Activated CD4-positive, alpha-beta T cell treated with anti-CD3 and anti-CD28 coated beads for 36 hours (primary cell): ENCODE results near the gene TMEM203. TPM values are rescaled to one million over a fixed set of nuclear protein-coding genes. Genes with fewer than 3 reads are reported as not detected.

Experiments used
- ATAC-seq: fragments of 200-7000 bp; cut with Tn5 transposase; one replicate; pipeline ENCODE4 v1.10.0; 2021; ENCODE audit warnings: mild to moderate bottlenecking, moderate library complexity
- CTCF ChIA-PET: fragments of 350-600 bp; sonication (Branson Sonifier 250); formaldehyde crosslinking; loops from one replicate; lab custom pipeline; 2021; ENCODE audit warnings: antibody characterized with exemption; lab: Charles Lee
- POLR2A ChIA-PET: fragments of 350-600 bp; sonication (Branson Sonifier 250); formaldehyde crosslinking; loops from one replicate; lab custom pipeline; 2021; ENCODE audit warnings: antibody characterized with exemption, inconsistent platforms; lab: Charles Lee
- DNase-seq: peaks from one replicate; pipeline ENCODE4 v3.0.0-alpha.2; 2020
- H3K27ac Mint-ChIP-seq: one replicate; pipeline ENCODE4 v1.8.0; 2021; ENCODE audit warnings: mixed read lengths
- H3K27me3 Mint-ChIP-seq: one replicate; pipeline ENCODE4 v1.8.0; 2021; ENCODE audit warnings: mixed read lengths
- H3K36me3 Mint-ChIP-seq: one replicate; pipeline ENCODE4 v1.8.0; 2021; ENCODE audit warnings: low read depth, mixed read lengths
- H3K4me1 Mint-ChIP-seq: one replicate; pipeline ENCODE4 v1.8.0; 2021; ENCODE audit warnings: mixed read lengths
- H3K4me3 Mint-ChIP-seq: one replicate; pipeline ENCODE4 v1.8.0; 2021; ENCODE audit warnings: mild to moderate bottlenecking, moderate library complexity, mixed read lengths
- H3K9me3 Mint-ChIP-seq: one replicate; pipeline ENCODE4 v1.8.0; 2021; ENCODE audit warnings: low read depth, mixed read lengths
- intact Hi-C, 2 experiments: fragments of 100-400 bp; cut with DNase I in 1 of 2; cut with micrococcal nuclease in 1 of 2; formaldehyde crosslinking; loops; one replicate each; pipeline versions ENCODE4 v1.14.2 to v1.15.1; 2022 to 2024; cut with DNase I, micrococcal nuclease
- total RNA-seq, 2 experiments: library from RNA; stranded (reverse); gene quantifications; one replicate each; pipeline ENCODE4 v1.2.3, GENCODE V29; 2021

TMEM203 gene
- total RNA-seq, 2 experiments from 2014 or later: 25.0 to 30.7 TPM

DNA sequence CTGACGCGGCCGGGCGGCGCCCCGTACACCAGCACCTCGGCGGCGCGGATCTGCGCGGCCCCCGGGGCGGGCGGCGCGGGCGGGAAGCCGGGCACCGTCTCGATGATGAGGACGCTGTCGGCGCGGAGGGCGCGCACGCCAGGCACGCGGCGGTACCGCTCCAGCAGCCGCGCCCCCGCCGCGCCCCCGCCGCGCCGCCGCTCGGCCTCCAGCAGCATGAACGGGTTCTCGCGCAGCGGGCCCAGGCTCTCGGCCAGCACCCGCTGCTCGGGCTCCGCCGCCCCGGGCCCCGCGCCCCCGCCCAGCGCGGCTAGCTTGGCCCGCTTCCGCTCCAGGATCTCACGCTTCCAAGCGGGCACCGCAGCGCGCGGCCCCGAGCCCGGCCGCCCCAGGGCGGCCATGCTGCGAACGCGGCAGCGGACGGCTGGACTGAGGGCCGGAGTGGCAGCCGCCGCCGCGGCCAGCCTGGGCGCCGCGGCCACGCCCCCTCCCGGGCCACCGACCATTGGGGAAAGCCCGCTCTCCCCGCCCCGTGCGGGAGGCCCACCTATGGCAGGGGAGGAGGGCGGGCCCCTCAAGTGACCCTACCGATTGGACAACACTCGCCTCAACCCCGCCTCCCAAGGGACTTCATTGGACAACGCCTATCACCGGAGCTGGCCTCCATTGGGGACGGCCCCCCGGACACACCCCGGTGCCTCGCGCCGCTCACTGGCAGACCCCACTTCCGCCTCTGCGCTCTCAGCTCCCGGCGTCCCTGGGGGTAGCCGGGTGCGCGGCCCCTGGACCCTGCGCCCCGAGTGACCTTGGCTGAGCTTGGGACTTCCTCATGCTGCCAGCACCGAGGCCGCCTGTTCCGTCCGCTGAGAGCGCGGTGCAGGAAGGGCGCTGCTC, 4.9 kb downstream of the TMEM203 start, which contains the start of gene TPRN:
TPRN (minus strand) TSS at position 431 of the 894 bp plus-strand sequence; CDS start at position 401, 30 bp downstream.
- peak; percentile 99 for ATAC-seq
- Mint-ChIP-seq H3K27me3 (no peaks in the 10 kb centered on the region), H3K4me3 (peak within 1 kb of the TSS; percentile 79), H3K36me3 (peaks cover 1% of the 10 kb centered on the region), H3K9me3 (no peaks in the 10 kb centered on the region), H3K27ac (peak within 1 kb of the TSS; percentile 76), H3K4me1 (peaks cover 29% of the 10 kb centered on the region)
- ChIA-PET CTCF (interaction anchor here (0.7 to 1.1 kb wide), 7 partner anchors 10 to 114 kb away, joined by 3 to 5 read pairs (median 4); partner anchors contain the start of genes MAN1B1, NELFB, RNF224 and TUBB4B), POLR2A (interaction anchor here (0.5 to 1.2 kb wide), 7 partner anchors 12 to 425 kb away, joined by 3 to 8 read pairs (median 4); partner anchors contain the start of genes SSNA1 and TUBB4B)
- intact Hi-C loops: loop anchor here (1.0 to 5.0 kb wide), 13 partner anchors 12 to 717 kb away; partner anchors contain the start of genes ANAPC2 (in 2 of the 2), SSNA1 (in 2 of the 2), ABCA2 (in 1 of the 2) and EXD3 (in 1 of the 2)
- DNase-seq: peak; percentile 99

DNA sequence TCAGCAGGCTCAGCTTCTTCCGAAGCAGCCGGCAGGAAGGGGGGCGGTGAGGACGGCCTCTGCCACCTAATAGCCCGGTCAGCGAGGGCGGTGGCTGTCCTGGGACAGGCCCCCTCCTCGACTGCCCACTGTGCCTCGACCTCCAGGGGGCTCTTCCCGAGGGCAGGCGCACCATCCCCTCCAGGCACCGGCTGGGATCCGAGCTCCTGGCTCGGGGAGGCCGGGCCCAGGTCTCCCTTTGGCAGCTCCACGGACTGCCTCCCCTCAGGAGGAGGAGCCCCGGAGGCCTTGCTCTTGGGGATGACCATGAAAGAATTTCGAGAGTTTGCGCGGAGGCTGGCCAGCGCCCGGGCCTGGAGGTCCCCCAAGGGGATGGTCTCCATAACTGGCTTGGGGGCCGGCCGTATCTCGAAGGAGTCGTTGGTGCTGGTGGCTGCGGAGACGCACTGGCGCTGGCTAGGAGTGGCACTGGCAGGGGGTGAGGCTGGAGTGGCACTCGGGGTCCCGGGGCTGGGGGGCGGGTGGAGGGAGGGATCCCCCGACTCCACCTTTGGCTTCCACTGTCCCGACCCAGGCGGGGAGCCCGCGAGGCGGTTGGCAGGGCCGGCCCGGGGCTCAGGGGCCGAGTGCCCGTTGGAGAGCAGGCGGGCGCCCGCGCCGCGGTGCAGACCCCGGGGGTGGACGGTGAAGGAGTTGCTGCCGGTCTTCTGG, 5.9 kb downstream of the TMEM203 start:
- Mint-ChIP-seq H3K27ac (no peak overlapping the region), H3K9me3 (no peaks in the 10 kb centered on the region), H3K27me3 (no peaks in the 10 kb centered on the region), H3K36me3 (no peaks in the 10 kb centered on the region), H3K4me1 (peaks cover 29% of the 10 kb centered on the region), H3K4me3 (peak overlapping the region; percentile 72)
- ChIA-PET CTCF (no interaction called here), POLR2A (no interaction called here)
- DNase-seq (no peak), ATAC-seq (no peak)
- intact Hi-C loops: loop anchor here (1.0 to 5.0 kb wide), 13 partner anchors 11 to 716 kb away; partner anchors contain the start of genes ANAPC2 (in 2 of the 2), SSNA1 (in 2 of the 2), ABCA2 (in 1 of the 2) and EXD3 (in 1 of the 2)

DNA sequence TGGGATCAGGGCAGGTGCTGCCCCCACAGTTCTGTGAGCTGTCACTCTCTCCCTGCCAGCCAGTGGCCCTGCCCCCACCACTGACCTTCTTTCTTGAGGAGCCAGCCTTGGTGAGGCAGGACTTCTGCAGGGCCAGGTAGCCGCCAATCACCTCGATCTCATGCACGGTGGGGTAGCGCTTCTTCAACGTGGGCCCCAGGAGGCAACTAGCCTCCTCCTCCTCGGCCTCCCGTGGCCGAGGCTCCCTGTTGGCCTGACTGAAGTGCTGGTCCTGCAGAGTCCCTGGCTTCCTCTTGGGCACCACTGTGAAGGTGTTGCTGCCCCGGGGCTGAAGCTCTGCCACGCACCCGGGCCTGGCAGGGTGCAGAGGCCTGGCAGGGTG, 6.6 kb downstream of the TMEM203 start:
- POLR2A ChIA-PET: interaction anchor here (1.0 kb wide), 1 partner anchor 45 kb away, joined by 3 read pairs; no protein-coding TSS in a partner anchor

DNA sequence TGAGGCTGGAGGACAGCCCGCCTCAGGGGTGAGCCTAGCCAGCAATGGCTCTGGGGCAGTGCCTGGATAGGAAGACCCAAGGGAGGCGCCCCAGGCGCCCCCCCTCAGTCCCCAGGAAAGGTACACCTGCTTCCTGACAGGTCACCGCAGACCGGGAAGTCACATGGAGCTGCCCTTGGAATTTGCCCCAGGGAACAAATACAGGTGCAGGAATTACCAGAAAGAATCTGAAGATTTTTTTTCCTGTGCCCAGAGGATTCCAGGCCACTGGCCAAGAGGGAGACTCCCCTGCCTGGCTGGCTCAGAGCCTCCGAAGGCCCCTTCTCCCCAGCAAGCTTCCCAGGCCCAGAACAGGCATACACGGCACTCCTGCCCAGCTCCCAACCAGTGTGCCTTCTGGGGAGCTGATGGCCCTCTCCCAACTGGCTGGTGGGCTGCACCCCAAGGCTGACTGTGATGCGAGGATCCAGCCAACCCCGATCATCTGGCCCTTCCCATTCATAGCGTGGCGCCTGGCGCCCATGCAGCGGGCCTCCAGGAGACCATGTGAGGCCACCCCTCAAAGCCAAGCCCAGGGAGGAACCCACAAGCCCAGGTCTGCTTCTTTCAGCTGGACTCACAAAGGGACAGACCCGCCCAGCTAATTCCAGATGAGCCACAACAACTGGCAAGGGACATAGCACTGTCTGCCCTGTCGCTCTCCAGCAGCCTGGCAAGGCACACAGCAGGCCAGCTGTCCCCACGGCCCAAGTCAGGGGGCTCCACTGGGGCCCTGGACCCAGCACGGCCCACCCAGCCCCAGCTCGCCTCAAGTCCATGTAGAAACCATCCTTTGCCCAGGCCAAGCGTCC, 7.2 kb downstream of the TMEM203 start:
- ChIA-PET CTCF (interaction anchor here (0.5 kb wide), 1 partner anchor 527 kb away, joined by 3 read pairs; no protein-coding TSS in a partner anchor), POLR2A (interaction anchor here (1.0 kb wide), 1 partner anchor 46 kb away, joined by 3 read pairs; no protein-coding TSS in a partner anchor)
- Mint-ChIP-seq H3K27me3 (no peaks in the 10 kb centered on the region), H3K4me3 (peak overlapping the region; percentile 33), H3K4me1 (peaks cover 20% of the 10 kb centered on the region), H3K36me3 (no peaks in the 10 kb centered on the region), H3K27ac (no peak overlapping the region), H3K9me3 (no peaks in the 10 kb centered on the region)
- no peak for ATAC-seq
- intact Hi-C loops: no loop called here
- DNase-seq: no peak

More for the DNA sequence above, 6.6 kb downstream of the TMEM203 start:
- no peaks in the 10 kb centered on the region for H3K36me3 Mint-ChIP-seq
- H3K27ac Mint-ChIP-seq: no peak overlapping the region
- intact Hi-C loops: no loop called here
- no peak for DNase-seq
- H3K27me3 Mint-ChIP-seq: no peaks in the 10 kb centered on the region
- peaks cover 22% of the 10 kb centered on the region for H3K4me1 Mint-ChIP-seq
- ATAC-seq: no peak
- CTCF ChIA-PET: interaction anchor here (0.5 kb wide), 1 partner anchor 527 kb away, joined by 3 read pairs; no protein-coding TSS in a partner anchor
- H3K4me3 Mint-ChIP-seq: peak overlapping the region; percentile 72
- no peaks in the 10 kb centered on the region for H3K9me3 Mint-ChIP-seq

DNA sequence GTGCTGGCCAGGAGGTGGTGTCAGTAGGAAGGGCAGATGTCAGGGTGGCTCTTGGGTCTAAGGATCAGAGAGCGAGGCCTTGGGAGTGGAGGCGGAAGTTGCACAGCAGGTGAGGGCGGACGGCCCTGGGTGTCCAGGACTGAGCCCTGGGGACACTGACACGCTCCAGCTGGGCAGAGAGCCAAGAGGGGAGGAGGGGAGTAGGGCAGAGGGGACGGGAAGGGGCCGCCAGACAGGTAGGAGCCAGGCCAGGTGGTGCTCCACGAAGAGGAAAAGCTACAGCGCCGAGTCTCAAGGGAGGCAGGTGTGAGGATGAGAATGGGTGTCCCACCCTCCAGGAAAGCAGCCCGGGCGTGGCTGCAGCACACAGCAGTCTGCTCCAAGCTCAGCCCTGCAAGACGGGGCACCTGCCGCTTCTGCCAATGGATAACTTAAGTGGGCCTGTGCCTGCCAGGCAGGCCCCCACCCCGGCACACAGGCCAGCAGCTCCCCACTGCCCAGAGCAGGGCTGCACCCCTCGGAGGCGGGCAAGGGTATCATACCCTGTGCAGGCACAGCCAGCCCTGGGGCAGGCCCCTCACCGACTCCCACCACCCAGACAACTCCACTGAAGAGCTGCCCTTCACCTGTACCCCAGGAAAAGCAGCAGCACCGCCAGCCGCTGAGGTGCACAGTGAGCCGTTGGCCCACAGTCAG, 9.8 kb downstream of the TMEM203 start:
- ChIA-PET CTCF (interaction anchor here (0.5 to 1.0 kb wide), 3 partner anchors 45 to 223 kb away, joined by 3 to 4 read pairs (median 3); no protein-coding TSS in a partner anchor), POLR2A (no interaction called here)
- H3K4me3 Mint-ChIP-seq: no peak overlapping the region
- H3K36me3 Mint-ChIP-seq: peaks cover 1% of the 10 kb centered on the region
- intact Hi-C loops: no loop called here
- DNase-seq (no peak), ATAC-seq (no peak)
- no peaks in the 10 kb centered on the region for H3K9me3 Mint-ChIP-seq
- H3K4me1 Mint-ChIP-seq: peaks cover 7% of the 10 kb centered on the region
- no peaks in the 10 kb centered on the region for H3K27me3 Mint-ChIP-seq
- no peak overlapping the region for H3K27ac Mint-ChIP-seq

DNA sequence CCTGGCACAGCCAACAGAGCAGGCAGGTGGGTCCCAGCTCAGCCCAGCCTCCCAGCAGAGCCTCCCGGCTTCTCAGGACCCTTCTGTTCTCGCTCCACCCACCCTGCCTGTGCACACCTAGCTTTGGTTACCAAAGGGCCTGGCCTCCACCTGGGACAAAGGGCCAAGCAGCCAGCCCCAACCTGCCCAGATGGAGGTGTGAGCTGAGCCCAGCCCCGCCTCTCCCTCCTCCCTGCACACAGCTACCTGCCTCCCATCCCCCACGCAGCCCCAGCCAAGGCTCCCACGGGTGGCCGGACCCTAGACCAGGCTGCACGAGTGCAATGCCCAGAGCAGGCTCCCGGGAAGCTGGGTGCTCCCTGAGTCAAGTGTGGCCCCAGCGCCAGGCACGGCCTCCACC, 10.5 kb downstream of the TMEM203 start:
- no peaks in the 10 kb centered on the region for H3K27me3 Mint-ChIP-seq
- intact Hi-C loops: no loop called here
- ChIA-PET CTCF (interaction anchor here (0.7 to 1.0 kb wide), 2 partner anchors 75 to 224 kb away, joined by 3 to 4 read pairs; no protein-coding TSS in a partner anchor), POLR2A (no interaction called here)
- ATAC-seq (no peak), DNase-seq (no peak)
- H3K4me3 Mint-ChIP-seq: no peak overlapping the region
- H3K9me3 Mint-ChIP-seq: no peaks in the 10 kb centered on the region
- peaks cover 10% of the 10 kb centered on the region for H3K4me1 Mint-ChIP-seq
- H3K36me3 Mint-ChIP-seq: peaks cover 4% of the 10 kb centered on the region
- no peak overlapping the region for H3K27ac Mint-ChIP-seq

DNA sequence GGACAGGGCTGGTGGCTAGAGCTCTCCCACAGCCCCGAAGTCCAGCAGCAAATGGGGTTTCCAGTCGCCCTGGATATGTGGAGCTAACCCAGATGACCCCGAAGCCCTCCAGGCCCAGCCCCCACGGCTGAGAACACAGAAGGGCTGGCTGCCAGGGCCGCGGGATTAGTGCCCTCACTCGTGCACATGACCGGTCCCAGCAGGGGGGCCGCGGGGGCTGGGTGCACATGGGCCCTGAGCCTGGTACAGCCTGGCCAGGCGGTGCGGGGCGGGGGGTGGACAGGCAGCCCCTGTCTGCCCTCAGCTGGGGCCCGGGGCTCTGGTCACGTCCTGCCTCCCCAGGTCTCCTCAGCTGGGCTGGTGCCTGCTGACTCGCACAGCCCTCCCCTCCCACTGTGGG, 11.1 kb downstream of the TMEM203 start:
- Mint-ChIP-seq H3K27me3 (no peaks in the 10 kb centered on the region), H3K36me3 (peaks cover 4% of the 10 kb centered on the region), H3K4me3 (no peak overlapping the region), H3K4me1 (peaks cover 12% of the 10 kb centered on the region), H3K27ac (no peak overlapping the region), H3K9me3 (no peaks in the 10 kb centered on the region)
- CTCF ChIA-PET: interaction anchor here (0.9 kb wide), 1 partner anchor 29 kb away, joined by 3 read pairs; no protein-coding TSS in a partner anchor
- intact Hi-C loops: no loop called here
- no peak for DNase-seq
- POLR2A ChIA-PET: interaction anchor here (0.6 kb wide), 1 partner anchor 16 kb away, joined by 3 read pairs; no protein-coding TSS in a partner anchor
- ATAC-seq: no peak

DNA sequence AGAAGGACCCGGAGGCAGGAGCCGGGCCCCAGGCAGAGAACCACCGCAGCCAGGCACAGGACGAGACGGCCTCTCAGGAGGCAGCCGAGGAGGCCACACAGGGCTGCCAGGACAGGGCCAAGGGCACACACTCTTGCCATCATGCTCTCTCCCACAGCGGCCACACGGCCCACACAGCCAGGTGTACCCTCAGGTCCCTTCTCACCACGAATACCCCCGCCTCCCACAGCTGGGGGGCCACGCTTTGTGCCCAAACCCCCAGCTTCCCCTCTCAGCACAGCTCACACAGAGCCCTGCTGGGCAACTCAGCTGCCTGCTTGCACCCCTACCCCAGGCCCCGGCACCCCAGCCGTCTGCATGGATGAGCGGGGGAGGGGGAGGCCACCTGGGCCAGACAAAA, 11.7 kb downstream of the TMEM203 start:
- Mint-ChIP-seq H3K4me1 (peaks cover 15% of the 10 kb centered on the region), H3K4me3 (no peak overlapping the region), H3K27me3 (no peaks in the 10 kb centered on the region), H3K27ac (no peak overlapping the region), H3K9me3 (no peaks in the 10 kb centered on the region), H3K36me3 (peaks cover 4% of the 10 kb centered on the region)
- no peak for DNase-seq
- ChIA-PET POLR2A (interaction anchor here (0.6 kb wide), 1 partner anchor 16 kb away, joined by 3 read pairs; no protein-coding TSS in a partner anchor), CTCF (interaction anchor here (0.9 to 1.1 kb wide), 2 partner anchors 10 to 30 kb away, joined by 3 to 4 read pairs; no protein-coding TSS in a partner anchor)
- intact Hi-C loops: no loop called here
- ATAC-seq: no peak

DNA sequence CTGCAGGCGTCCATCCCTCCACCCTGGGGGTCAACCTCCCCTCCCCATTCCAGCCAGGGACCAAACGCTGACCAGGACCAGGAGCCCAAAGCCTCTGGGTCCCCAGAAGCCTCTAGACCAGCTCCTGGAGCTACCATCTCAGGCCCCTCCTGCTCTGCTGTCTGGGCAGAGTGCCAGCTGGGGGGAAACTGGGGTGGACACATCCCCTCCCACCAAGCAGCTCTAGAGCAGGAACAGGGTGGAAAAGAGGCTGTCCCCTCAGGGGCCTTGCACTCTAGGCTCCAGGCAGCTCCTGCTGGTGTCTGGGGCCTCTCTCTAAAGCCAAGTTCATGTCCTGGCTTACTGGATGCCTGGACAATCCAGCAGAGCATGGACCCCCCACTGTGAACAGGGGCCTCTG, 12.6 kb downstream of the TMEM203 start:
- H3K27ac Mint-ChIP-seq: no peak overlapping the region
- ChIA-PET POLR2A (no interaction called here), CTCF (interaction anchor here (1.1 to 1.7 kb wide), 3 partner anchors 11 to 164 kb away, joined by 3 to 4 read pairs (median 4); no protein-coding TSS in a partner anchor)
- H3K27me3 Mint-ChIP-seq: no peaks in the 10 kb centered on the region
- peaks cover 6% of the 10 kb centered on the region for H3K36me3 Mint-ChIP-seq
- no peaks in the 10 kb centered on the region for H3K9me3 Mint-ChIP-seq
- intact Hi-C loops: no loop called here
- DNase-seq (no peak), ATAC-seq (no peak)
- H3K4me1 Mint-ChIP-seq: peaks cover 10% of the 10 kb centered on the region
- no peak overlapping the region for H3K4me3 Mint-ChIP-seq

DNA sequence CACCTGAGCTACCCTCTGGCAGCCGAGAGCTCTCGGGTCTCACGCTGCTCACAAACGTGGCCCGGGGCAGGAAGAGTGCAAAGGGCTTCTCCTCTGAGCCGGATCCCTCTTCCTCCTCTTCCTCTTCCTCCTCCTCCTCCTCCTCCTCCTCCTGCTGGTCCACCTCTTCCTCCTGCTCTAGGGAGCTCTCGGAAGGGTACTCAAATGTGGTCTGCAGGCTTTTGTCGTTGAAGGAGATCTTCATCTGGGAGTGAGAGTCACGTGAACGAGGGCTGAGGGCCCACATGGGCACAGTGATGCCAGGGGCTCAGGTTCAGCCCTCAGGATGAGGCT, 13.0 kb downstream of the TMEM203 start:
- intact Hi-C loops: no loop called here
- Mint-ChIP-seq H3K27ac (no peak overlapping the region), H3K9me3 (no peaks in the 10 kb centered on the region), H3K27me3 (no peaks in the 10 kb centered on the region), H3K4me1 (peaks cover 13% of the 10 kb centered on the region), H3K4me3 (no peak overlapping the region), H3K36me3 (peaks cover 9% of the 10 kb centered on the region)
- POLR2A ChIA-PET: no interaction called here
- ATAC-seq (no peak), DNase-seq (no peak)
- CTCF ChIA-PET: interaction anchor here (1.7 kb wide), 2 partner anchors 16 to 163 kb away, joined by 3 to 4 read pairs; no protein-coding TSS in a partner anchor
